ENCODE results near the gene KCND3. TPM values are rescaled to one million over a fixed set of nuclear protein-coding genes. Genes with fewer than 3 reads are reported as not detected.
A peak's percentile ranks its signal among the peaks of the same experiment; 100 is the strongest.

Gene KCND3
- total RNA-seq, 1 experiment from 2014 or later: 0.15 TPM

DNA sequence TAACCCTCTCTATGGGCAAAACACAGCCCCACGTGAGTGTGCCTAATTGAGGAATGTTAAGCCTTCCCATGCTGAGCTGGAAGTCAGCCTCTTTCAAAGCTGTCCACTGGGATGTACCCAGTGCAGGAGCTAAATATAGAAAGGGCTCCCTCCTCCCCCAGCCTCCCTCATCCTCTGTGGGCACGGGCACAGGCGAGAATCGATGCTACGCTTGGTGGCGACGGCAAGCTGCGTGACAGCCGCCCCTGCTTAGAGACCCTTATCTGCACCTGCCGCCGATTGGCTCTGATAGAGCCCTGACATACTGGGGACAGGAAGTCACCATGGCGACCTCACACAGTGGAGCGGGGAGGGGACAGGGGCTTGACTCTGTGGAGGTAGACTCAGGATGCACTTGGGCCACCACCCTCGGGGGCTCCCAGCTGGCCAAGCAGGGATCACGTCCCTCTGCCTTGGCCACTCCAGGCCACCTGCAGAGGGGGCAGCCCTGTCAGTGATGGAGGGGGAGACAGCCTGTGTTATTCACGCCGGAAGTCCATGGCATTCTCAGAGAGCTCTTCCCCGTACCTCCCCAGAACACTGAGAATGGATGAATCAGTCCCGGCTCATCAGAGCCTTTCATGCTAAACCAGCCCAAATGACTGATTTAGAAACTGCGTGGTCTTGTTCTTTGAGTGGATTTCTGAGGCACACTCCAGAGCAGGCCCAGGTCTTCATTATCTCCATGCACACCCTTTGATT lies 84.8 kb downstream of the KCND3 start:
- Mint-ChIP-seq H3K4me3 (no peak overlapping the region), H3K4me1 (peaks cover 37 to 52% of the 10 kb centered on the region in 2 experiments), H3K27me3 (ENCODE audit: low read depth) (peaks cover 51% of the 10 kb centered on the region), H3K9me3 (no peaks in the 10 kb centered on the region; a peak in 1 of 5 replicates), H3K36me3 (ENCODE audit: insufficient read depth in 1 of 3, low read depth in 3 of 3) (no peaks in the 10 kb centered on the region), H3K27ac (no peak overlapping the region)
- no peaks in the 10 kb centered on the region for H4K20me1 ChIP-seq (ENCODE audit: control insufficient read depth, insufficient read depth, insufficient read length)
- no CpG with 5 or more reads among the region's 20 CpGs for WGBS (ENCODE audit: extremely low coverage, insufficient read length, low lambda C conversion rate)
- H2AFZ ChIP-seq (ENCODE audit: low read length): no peak overlapping the region
- H3K4ac ChIP-seq (ENCODE audit: low read depth, low read length): no peak overlapping the region
- no peak for TF ChIP-seq CTCF (conservative IDR thresholded peaks at IDR 0.05)
- H3T11ph ChIP-seq (ENCODE audit: low read length): no peak overlapping the region
- H3K79me1 ChIP-seq (ENCODE audit: insufficient read depth, low read depth, low read length, poor library complexity, severe bottlenecking): no peaks in the 10 kb centered on the region
- H3K27ac ChIP-seq (ENCODE audit: insufficient read length, low read depth, low read length): no peak overlapping the region
- no peak overlapping the region for H3K56ac ChIP-seq (ENCODE audit: insufficient read length, low read depth, low read length)
- peaks cover 2% of the 10 kb centered on the region; the same call in 1 of the 2 replicates for H3K4me1 ChIP-seq (ENCODE audit: insufficient read depth, low read length)
- H2BK12ac ChIP-seq (ENCODE audit: insufficient read length, low read depth, low read length): no peak overlapping the region
- H2BK120ac ChIP-seq (ENCODE audit: low read depth, low read length, poor library complexity, severe bottlenecking): no peak overlapping the region
- H3K9me3 ChIP-seq (ENCODE audit: control insufficient read depth, low read depth, low read length): no peaks in the 10 kb centered on the region
- no peak overlapping the region for H2BK5ac ChIP-seq (ENCODE audit: insufficient read length, low read length)
- no peak overlapping the region for H4K5ac ChIP-seq (ENCODE audit: insufficient read length, low read depth, low read length)
- H3K27me3 ChIP-seq (ENCODE audit: insufficient read depth, low read length): no peaks in the 10 kb centered on the region; the same call in 1 of the 2 replicates
- no peak overlapping the region for H3K9ac ChIP-seq (ENCODE audit: extremely low read depth, insufficient read length, low read length)
- H3K4me2 ChIP-seq (ENCODE audit: insufficient read depth, insufficient read length, low read length): no peak overlapping the region
- no peak overlapping the region for H2BK15ac ChIP-seq (ENCODE audit: low read depth, low read length)
- H4K91ac ChIP-seq (ENCODE audit: insufficient read length, low read depth, low read length): no peak overlapping the region
- H3K23ac ChIP-seq (ENCODE audit: insufficient read length, low read depth, low read length): no peak overlapping the region
- H3K18ac ChIP-seq (ENCODE audit: insufficient read length, low read depth, low read length): no peak overlapping the region
- no peaks in the 10 kb centered on the region for H3K23me2 ChIP-seq (ENCODE audit: insufficient read length, low read depth, low read length, poor library complexity, severe bottlenecking)
- no peak overlapping the region for H2AK5ac ChIP-seq (ENCODE audit: insufficient read length, low read length)
- peak; percentile 45 for DNase-seq
- H3K14ac ChIP-seq (ENCODE audit: insufficient read depth, low read length): no peak overlapping the region
- H2BK20ac ChIP-seq (ENCODE audit: low read depth, low read length, poor library complexity, severe bottlenecking): no peak overlapping the region
- H3K79me2 ChIP-seq (ENCODE audit: insufficient read depth, low read length): no peaks in the 10 kb centered on the region
- H4K8ac ChIP-seq (replicated peaks; ENCODE audit: insufficient read length, low read depth, low read length): no peak overlapping the region

Measured in H9 (cell line).